ENCODE measurements around the gene ZNF362.

Gene ZNF362

DNA sequence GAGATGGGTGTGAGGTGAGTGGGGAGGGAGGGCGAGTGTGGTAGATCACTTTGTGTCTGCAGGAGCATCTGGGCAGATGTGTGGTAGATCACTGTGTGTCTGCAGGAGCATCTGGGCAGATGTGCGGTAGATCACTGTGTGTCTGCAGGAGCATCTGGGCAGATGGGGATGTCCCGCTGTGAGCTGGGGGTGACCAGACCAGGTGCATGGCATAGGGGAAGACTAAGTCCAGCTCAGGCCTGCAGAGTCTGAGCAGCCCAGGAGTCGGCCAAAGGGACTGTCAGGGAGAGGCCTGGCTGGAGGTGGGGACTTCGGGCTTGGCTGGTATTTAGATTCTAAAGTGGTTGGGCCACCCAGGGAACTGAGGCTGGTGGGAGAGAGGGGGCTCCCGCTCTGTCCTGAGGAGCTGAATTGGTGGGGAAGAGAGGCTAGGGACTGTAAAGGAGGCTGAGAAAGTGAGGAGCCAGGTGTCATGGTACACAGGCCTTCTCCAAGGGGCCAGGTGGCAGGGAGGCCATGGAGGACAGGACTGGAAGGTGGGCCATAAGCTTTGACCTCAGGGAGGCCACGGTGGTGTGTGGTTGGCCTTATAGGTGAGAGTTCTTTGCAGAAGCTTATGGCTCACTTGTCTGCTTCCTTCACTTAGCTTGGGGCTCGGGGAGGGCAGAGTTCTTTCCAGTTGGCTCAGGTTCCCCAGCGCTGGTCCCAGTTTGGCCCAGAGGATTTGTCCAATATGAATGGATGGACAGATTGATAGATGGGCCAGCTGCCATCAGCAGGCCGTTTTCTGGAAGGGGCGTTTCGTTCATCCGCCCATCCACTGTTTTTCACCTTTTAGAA, 15.6 kb downstream of the ZNF362 start:
- no peak for DNase-seq (ENCODE audit: low read depth)
- TF ChIP-seq, protein P1, sequence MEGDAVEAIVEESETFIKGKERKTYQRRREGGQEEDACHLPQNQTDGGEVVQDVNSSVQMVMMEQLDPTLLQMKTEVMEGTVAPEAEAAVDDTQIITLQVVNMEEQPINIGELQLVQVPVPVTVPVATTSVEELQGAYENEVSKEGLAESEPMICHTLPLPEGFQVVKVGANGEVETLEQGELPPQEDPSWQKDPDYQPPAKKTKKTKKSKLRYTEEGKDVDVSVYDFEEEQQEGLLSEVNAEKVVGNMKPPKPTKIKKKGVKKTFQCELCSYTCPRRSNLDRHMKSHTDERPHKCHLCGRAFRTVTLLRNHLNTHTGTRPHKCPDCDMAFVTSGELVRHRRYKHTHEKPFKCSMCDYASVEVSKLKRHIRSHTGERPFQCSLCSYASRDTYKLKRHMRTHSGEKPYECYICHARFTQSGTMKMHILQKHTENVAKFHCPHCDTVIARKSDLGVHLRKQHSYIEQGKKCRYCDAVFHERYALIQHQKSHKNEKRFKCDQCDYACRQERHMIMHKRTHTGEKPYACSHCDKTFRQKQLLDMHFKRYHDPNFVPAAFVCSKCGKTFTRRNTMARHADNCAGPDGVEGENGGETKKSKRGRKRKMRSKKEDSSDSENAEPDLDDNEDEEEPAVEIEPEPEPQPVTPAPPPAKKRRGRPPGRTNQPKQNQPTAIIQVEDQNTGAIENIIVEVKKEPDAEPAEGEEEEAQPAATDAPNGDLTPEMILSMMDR (conservative IDR thresholded peaks at IDR 0.05; ENCODE audit: control insufficient read depth, insufficient read depth, low read depth, low read length) = no peak
- no peak overlapping the region for H3K4me3 ChIP-seq (ENCODE audit: control insufficient read depth, low read depth, low read length)

DNA sequence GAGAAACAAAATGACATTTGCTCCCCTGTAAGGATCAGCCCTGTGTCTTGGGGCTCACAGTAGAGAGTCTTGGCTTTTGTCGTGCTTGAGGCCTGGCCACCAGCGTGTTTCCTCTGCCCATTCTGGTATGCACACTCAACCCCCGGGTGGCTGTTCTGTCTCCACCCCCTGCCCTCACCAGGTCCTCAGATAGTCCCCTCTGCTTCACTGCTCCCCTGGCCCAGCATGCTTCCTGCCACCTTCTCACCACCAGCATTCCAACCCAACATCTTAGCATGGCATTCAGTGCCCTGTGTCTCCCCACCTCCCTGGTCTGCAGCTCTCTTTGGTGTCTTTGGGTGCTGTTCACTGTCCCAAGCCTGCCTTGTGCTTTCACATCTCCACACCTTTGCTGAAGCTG, 16.2 kb downstream of the ZNF362 start:
- TF ChIP-seq, protein P1 (conservative IDR thresholded peaks at IDR 0.05; ENCODE audit: control insufficient read depth, insufficient read depth, low read depth, low read length) = no peak
- no peak overlapping the region for H3K4me3 ChIP-seq (ENCODE audit: control insufficient read depth, low read depth, low read length)
- no peak for DNase-seq (ENCODE audit: low read depth)

DNA sequence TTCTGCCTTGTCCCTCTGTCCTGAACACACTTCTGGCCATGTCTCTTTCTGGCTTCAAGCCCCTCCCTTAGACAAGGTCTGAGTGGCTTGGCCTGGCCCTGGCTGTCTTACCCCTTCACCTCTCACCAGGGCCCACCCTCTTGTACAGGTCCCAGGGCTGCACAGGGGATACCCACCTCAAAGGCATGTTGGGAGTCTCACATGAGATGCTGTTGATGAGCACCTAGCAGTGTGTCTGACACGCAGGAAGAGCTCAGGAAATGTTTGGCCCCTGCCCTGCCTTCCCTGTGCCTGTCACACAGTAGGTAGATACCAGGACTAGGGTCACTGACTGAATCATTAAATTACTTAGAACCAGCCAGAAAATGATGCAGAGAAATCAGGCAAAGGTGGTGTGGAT, 16.6 kb downstream of the ZNF362 start:
- DNase-seq (ENCODE audit: low read depth) = no peak
- TF ChIP-seq, protein P1 (conservative IDR thresholded peaks at IDR 0.05; ENCODE audit: control insufficient read depth, insufficient read depth, low read depth, low read length) = no peak
- no peak overlapping the region for H3K4me3 ChIP-seq (ENCODE audit: control insufficient read depth, low read depth, low read length)

DNA sequence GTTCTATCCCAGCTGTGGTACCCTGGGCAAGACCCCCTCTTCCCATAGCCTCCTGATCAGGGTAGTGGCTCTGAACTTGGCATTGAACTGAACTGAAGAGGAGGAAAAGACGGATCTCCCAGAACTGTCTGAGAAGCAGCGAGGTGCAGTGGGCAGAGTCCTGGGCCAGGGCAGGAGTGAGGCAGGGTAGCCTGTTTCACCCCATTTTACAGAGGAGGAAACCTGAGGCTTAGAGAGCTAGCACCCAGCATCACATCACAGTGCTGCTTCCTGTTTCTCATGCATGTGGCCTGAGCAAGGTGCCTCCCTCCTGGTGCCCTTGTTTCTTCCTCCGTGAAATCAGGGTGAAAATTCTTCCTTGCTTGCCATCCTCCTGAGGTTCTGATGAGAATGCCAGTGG, 17.1 kb downstream of the ZNF362 start:
- no peak for DNase-seq (ENCODE audit: low read depth)
- TF ChIP-seq, protein P1 (conservative IDR thresholded peaks at IDR 0.05; ENCODE audit: control insufficient read depth, insufficient read depth, low read depth, low read length) = no peak
- H3K4me3 ChIP-seq (ENCODE audit: control insufficient read depth, low read depth, low read length) = no peak overlapping the region

DNA sequence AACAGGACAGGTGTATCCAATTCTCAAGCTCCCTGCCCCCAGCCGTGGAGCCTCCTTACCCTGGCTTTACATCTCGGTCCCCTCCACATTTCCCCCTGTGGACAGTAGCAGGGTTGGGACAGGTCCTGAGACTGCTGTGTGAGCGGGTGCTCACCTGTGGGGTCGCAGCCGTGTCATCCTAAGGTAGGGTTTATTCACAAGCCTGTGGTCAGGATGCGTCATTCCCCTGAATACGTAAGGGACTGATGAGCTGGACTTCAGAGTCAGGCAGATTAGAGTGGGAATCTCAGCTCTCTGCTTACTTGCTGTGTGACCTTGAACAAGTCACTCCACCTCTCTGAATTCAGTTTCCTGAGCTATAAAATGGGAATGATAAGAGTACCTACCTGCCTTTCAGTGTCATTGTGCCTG, 17.7 kb downstream of the ZNF362 start:
- TF ChIP-seq, protein P1 (conservative IDR thresholded peaks at IDR 0.05; ENCODE audit: control insufficient read depth, insufficient read depth, low read depth, low read length) = no peak
- no peak overlapping the region for H3K4me3 ChIP-seq (ENCODE audit: control insufficient read depth, low read depth, low read length)
- no peak for DNase-seq (ENCODE audit: low read depth)

DNA sequence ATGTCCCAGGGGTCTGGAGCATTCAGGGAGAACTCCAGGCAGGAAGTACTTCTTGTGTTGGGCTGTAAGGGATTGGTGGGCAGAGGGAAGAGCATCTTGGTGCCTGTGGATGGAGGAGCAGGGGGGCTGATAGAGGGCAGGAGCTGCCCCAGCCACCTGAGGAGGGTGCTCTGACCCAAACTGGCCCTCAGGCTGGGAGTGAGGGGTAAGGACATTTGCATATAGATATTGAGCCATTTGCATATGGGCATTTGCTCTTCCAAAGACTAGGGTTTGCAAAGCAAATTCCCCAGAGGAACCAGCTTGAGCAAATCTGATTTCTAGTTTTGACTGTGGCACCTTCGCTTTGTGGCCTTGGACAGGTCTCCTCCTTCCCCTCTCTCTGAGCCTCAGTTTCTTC, 18.2 kb downstream of the ZNF362 start:
- no peak for DNase-seq (ENCODE audit: low read depth)
- TF ChIP-seq, protein P1 (conservative IDR thresholded peaks at IDR 0.05; ENCODE audit: control insufficient read depth, insufficient read depth, low read depth, low read length) = no peak
- H3K4me3 ChIP-seq (ENCODE audit: control insufficient read depth, low read depth, low read length) = no peak overlapping the region

Measured in fibroblast of mammary gland (primary cell).